NCI-H82 (cell line): Measurements from ENCODE around the gene CDCP1.
"Not testable (repeated sequence)": the region's sequence is repeated elsewhere in the genome, so short reads cannot be mapped to it uniquely, and the experiment has no call there.

ENCODE experiments used
- DNase-seq: peaks from one replicate; lab custom pipeline; 2025; lab: John Stamatoyannopoulos, UW

Gene CDCP1

GRCh38 chr3:45170096-45170495 is 23.9 kb upstream of the CDCP1 start:
- no peak for DNase-seq

- no peak for DNase-seq
Measured at GRCh38 chr3:45169125-45169904, 23.1 kb upstream of the CDCP1 start.

- DNase-seq = no peak
Measured at GRCh38 chr3:45168451-45168850, 22.3 kb upstream of the CDCP1 start.

GRCh38 chr3:45167011-45167911 is 21.1 kb upstream of the CDCP1 start:
- DNase-seq = no peak

- no peak for DNase-seq
Measured at GRCh38 chr3:45166321-45166879, 20.2 kb upstream of the CDCP1 start.

GRCh38 chr3:45165497-45166283 is 19.5 kb upstream of the CDCP1 start:
- no peak for DNase-seq

- no peak for DNase-seq
Measured at GRCh38 chr3:45164056-45164455, 17.9 kb upstream of the CDCP1 start.

- DNase-seq = no peak
Measured at GRCh38 chr3:45163481-45163880, 17.3 kb upstream of the CDCP1 start.

- DNase-seq = no peak
Measured at GRCh38 chr3:45154641-45155147, 8.5 kb upstream of the CDCP1 start.

- no peak for DNase-seq
Measured at GRCh38 chr3:45153658-45154437, 7.7 kb upstream of the CDCP1 start.

GRCh38 chr3:45152307-45152706 is 6.1 kb upstream of the CDCP1 start:
- no peak for DNase-seq

GRCh38 chr3:45151100-45151499 is 4.9 kb upstream of the CDCP1 start:
- DNase-seq = no peak

GRCh38 chr3:45148921-45149320 is 2.7 kb upstream of the CDCP1 start:
- DNase-seq = no peak

- DNase-seq = no peak
Measured at GRCh38 chr3:45145223-45145622, 955 bp downstream of the CDCP1 start.

GRCh38 chr3:45143673-45144671 is 2.2 kb downstream of the CDCP1 start:
- DNase-seq = no peak

GRCh38 chr3:45140770-45141155 is 5.4 kb downstream of the CDCP1 start:
- not testable (repeated sequence) for DNase-seq

GRCh38 chr3:45140141-45140769 is 5.9 kb downstream of the CDCP1 start:
- DNase-seq = no peak

- no peak for DNase-seq
Measured at GRCh38 chr3:45139372-45140140, 6.6 kb downstream of the CDCP1 start.
